Right lobe of liver (tissue), 6 donors: ENCODE data around the gene GLRA1. TPM values are rescaled to one million over a fixed set of nuclear protein-coding genes. Genes with fewer than 3 reads are reported as not detected.

Source experiments
- ATAC-seq, 4 donors: fragments of 200-7000 bp; cut with Tn5 transposase; one replicate each; pipeline ENCODE4 v1.9.1; 2020; ENCODE audit warnings: mild to moderate bottlenecking in 4 of 4, moderate library complexity in 4 of 4
- DNase-seq, 3 donors: peaks; one replicate each; pipeline ENCODE4 v3.0.0-alpha.2; 2020
- H3K27ac ChIP-seq, 3 donors: fragments of 200-600 bp; one replicate each; pipeline ENCODE4 v1.8.0; 2022
- H3K27me3 ChIP-seq, 2 donors: fragments of 200-600 bp; one replicate each; pipeline ENCODE4 v1.8.0; 2022
- H3K36me3 ChIP-seq, 4 donors: fragments of 200-600 bp; sonication (generic) in 1 of 4; one replicate each; pipeline versions ENCODE4 v1.5.1 to v1.8.0; 2017 to 2022; ENCODE audit warnings: control low read depth in 1 of 4
- H3K4me1 ChIP-seq, 4 donors: fragments of 200-600 bp; sonication (generic) in 1 of 4; one replicate each; pipeline versions ENCODE4 v1.5.1 to v1.8.0; 2017 to 2022; ENCODE audit warnings: control low read depth in 1 of 4
- H3K4me3 ChIP-seq, 3 donors: fragments of 200-600 bp; one replicate each; pipeline ENCODE4 v1.8.0; 2022
- H3K9me3 ChIP-seq, 4 donors: fragments of 200-600 bp; sonication (generic) in 1 of 4; one replicate each; pipeline versions ENCODE4 v1.5.1 to v1.8.0; 2017 to 2022; ENCODE audit warnings: control low read depth in 1 of 4
- POLR2A ChIP-seq: fragments of 450-650 bp; IDR thresholded peaks from one replicate; pipeline ENCODE4 v1.6.1; 2017; ENCODE audit warnings: antibody characterized with exemption, mild to moderate bottlenecking
- WGBS: methylation state at CpG from one replicate; pipeline ENCODE4 v1.1.6; 2018; ENCODE audit warnings: low coverage, low lambda C conversion rate; ENCODE audit not compliant: insufficient coverage; ENCODE audit errors: missing lambda C conversion rate; 5-methylcytosine and 5-hydroxymethylcytosine counted together
- intact Hi-C, 2 donors: fragments of 100-400 bp; cut with DNase I; formaldehyde crosslinking; loops; one replicate each; pipeline versions ENCODE4 v1.11.2 to v1.14.1; 2022
- total RNA-seq, 6 experiments: library from RNA; depleted of rRNA in 2 of 6; stranded (reverse); fragments of >200 nt in 2 of 6; fragmentation: NEBNext Ultra II Directional in 3 of 6; extraction: Animal tissue kit (Norgen Biotek cat#: 25700) in 3 of 6; gene quantifications; one replicate each; pipeline versions ENCODE4 v1.1.0 to v1.2.4, GENCODE V29; 2016 to 2023
- TF ChIP-seq, protein P1 (sequence below), 4 donors: fragments of 200-600 bp in 3 of 4; fragments of 450-650 bp in 1 of 4; IDR thresholded peaks; one replicate each; pipeline versions ENCODE4 v1.5.1 to v1.8.0; 2016 to 2022; ENCODE audit warnings: antibody characterized with exemption in 4 of 4, mild to moderate bottlenecking in 2 of 4
- donor health status: DM: no; HTN: yes; CAD: no.
- donor health status: DM: no; HTN: no; CAD: no.
- donor health status: DM: no; HTN: no; CAD: no.
- donor health status: DM: no; HTN: yes; CAD: no.
- donor health status: DM: no; HTN: yes; CAD: no.

The GLRA1 gene
- total RNA-seq, 6 experiments from 2014 or later: not detected

DNA sequence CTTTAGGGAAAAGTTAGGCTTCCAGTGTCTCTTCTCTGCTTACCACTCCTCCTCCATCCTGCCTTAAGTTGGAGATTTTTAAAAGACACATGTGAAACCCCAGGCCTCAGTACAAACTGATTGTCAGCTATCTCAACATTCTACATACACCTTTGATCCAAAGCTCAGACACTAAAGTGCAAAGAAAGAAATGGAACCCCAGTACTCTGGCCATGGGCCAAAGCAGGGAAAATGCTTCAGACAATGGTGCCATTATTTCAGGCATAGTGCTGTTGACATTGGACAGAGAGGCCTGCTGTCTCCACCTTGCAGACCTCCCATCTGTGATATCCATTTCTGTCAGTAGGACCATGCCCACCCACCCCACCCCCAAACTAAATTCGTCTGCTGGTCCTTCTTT, 103.7 kb downstream of the GLRA1 start:
- DNase-seq (no peak), ATAC-seq (no peak)
- intact Hi-C loops: loop anchor here in 1 of 2 donors (10.0 kb wide), 1 partner anchor 324 kb away; no protein-coding TSS in a partner anchor
- Histone ChIP-seq H3K4me3 (no peak overlapping the region), H3K9me3 (no peaks in the 10 kb centered on the region), H3K27me3 (no peaks in the 10 kb centered on the region), H3K27ac (no peak overlapping the region), H3K4me1 (no peaks in the 10 kb centered on the region), H3K36me3 (no peaks in the 10 kb centered on the region)
- no peak for TF ChIP-seq POLR2A
- TF ChIP-seq, protein P1, sequence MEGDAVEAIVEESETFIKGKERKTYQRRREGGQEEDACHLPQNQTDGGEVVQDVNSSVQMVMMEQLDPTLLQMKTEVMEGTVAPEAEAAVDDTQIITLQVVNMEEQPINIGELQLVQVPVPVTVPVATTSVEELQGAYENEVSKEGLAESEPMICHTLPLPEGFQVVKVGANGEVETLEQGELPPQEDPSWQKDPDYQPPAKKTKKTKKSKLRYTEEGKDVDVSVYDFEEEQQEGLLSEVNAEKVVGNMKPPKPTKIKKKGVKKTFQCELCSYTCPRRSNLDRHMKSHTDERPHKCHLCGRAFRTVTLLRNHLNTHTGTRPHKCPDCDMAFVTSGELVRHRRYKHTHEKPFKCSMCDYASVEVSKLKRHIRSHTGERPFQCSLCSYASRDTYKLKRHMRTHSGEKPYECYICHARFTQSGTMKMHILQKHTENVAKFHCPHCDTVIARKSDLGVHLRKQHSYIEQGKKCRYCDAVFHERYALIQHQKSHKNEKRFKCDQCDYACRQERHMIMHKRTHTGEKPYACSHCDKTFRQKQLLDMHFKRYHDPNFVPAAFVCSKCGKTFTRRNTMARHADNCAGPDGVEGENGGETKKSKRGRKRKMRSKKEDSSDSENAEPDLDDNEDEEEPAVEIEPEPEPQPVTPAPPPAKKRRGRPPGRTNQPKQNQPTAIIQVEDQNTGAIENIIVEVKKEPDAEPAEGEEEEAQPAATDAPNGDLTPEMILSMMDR (IDR thresholded peaks at IDR 0.05): no peak
- WGBS: 100% methylated on average over 1 of the region's 1 CpG

DNA sequence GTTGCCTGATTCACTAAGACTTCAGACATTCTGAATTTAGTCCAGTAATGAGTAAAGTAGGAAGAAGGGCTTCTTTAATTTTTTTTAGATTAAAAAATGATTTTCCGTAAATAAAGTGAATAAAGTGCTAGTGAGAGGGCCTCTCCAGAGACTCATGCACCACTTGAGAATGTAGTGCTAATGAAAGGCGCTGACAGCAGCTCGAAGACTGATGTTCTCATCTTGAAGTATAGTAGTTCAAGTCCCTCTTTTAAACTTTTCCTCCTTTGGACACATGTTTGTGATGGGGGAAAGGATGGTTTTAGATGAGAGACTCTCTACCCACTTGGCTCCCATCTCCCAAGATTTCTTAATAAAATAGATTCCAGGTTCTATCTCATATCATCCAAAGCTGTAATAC, 104.4 kb downstream of the GLRA1 start:
- H3K36me3 ChIP-seq: no peaks in the 10 kb centered on the region
- H3K4me3 ChIP-seq: no peak overlapping the region
- intact Hi-C loops: loop anchor here in 1 of 2 donors (10.0 kb wide), 1 partner anchor 325 kb away; no protein-coding TSS in a partner anchor
- H3K27ac ChIP-seq: no peak overlapping the region
- 71% methylated on average over 3 of the region's 3 CpGs for WGBS
- H3K27me3 ChIP-seq: no peaks in the 10 kb centered on the region
- ATAC-seq (no peak), DNase-seq (no peak)
- TF ChIP-seq POLR2A: no peak
- TF ChIP-seq, protein P1 (IDR thresholded peaks at IDR 0.05): no peak
- no peaks in the 10 kb centered on the region for H3K9me3 ChIP-seq
- no peaks in the 10 kb centered on the region for H3K4me1 ChIP-seq

DNA sequence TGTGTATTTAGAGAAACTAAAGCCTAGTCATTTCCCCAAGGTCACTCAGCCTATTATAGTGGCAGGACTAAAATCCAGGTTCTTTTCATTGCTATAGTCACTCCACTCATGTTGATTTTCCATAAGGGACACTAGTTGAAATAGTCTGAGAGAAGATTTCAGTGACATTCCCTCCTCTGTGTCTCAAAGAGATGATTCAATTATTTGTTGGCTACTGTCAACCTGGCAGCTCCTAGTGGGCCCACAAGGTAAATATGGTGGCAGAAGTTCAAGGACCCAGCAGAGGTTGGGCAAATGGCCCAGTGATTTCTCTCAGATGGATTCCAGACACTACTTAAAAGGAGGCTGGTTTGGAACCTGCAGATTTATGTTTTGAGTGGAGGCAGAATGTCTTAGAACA, 104.8 kb downstream of the GLRA1 start:
- H3K4me3 ChIP-seq: no peak overlapping the region
- intact Hi-C loops: loop anchor here in 1 of 2 donors (10.0 kb wide), 1 partner anchor 325 kb away; no protein-coding TSS in a partner anchor
- no peak overlapping the region for H3K27ac ChIP-seq
- peak in 3 of 4 donors; percentile 36 to 70 (median 63) for ATAC-seq
- TF ChIP-seq, protein P1 (IDR thresholded peaks at IDR 0.05): no peak
- TF ChIP-seq POLR2A: no peak
- H3K9me3 ChIP-seq: no peaks in the 10 kb centered on the region
- H3K4me1 ChIP-seq: no peaks in the 10 kb centered on the region
- no peaks in the 10 kb centered on the region for H3K27me3 ChIP-seq
- DNase-seq: no peak
- H3K36me3 ChIP-seq: no peaks in the 10 kb centered on the region

DNA sequence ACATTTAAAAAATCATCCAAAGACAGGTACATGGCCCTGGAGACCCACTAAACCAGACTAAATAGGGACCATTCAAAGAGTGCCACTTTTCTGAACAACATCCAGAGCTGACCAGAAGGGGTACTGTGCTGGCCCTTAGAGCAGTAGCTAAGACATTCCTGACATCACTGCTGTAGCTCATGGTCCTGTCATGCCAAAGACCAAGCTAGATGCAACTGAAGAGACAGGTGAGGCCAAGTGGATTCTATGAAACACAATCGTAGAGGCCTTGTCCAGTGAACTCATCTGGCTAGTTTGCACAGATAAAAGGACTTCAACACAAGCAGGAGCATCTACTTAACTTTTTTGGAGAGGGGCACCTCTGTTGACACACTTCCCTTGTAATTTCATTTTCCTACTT, 109.6 kb downstream of the GLRA1 start:
- Histone ChIP-seq H3K4me1 (no peaks in the 10 kb centered on the region), H3K4me3 (no peak overlapping the region), H3K9me3 (no peaks in the 10 kb centered on the region), H3K27ac (no peak overlapping the region), H3K36me3 (peaks cover 0 to 12% (median 1%) of the 10 kb centered on the region in 4 donors), H3K27me3 (no peaks in the 10 kb centered on the region)
- DNase-seq: no peak
- TF ChIP-seq, protein P1 (IDR thresholded peaks at IDR 0.05): no peak
- no peak for TF ChIP-seq POLR2A
- ATAC-seq: no peak
- intact Hi-C loops: no loop called here
- WGBS: no CpG with 5 or more reads among the region's 1 CpG
